HepG2 (cell line): Measurements from ENCODE around the gene ANKEF1. TPM values are rescaled to one million over a fixed set of nuclear protein-coding genes. Genes with fewer than 3 reads are reported as not detected.

Experiments
- ATAC-seq: fragments of 200-7000 bp; cut with Tn5 transposase; 3 replicates; pipeline ENCODE4 v1.9.1; 2020; ENCODE audit warnings: mild to moderate bottlenecking, moderate library complexity
- BruUV-seq: library from RNA; stranded (reverse); fragments of 400-500 nt; replicated peaks from 2 replicates; lab custom pipeline; 2021; lab: Mats Ljungman, UMichigan
- CTCF ChIA-PET: fragments of 300-600 bp; formaldehyde crosslinking; extraction: SDS; loops from one replicate; lab custom pipeline; 2021; ENCODE audit warnings: low total read pairs, inconsistent platforms, low intra/inter-chr PET ratio; lab: Yijun Ruan, JAX
- POLR2A ChIA-PET: fragments of 350-600 bp; sonication (Branson Sonifier 250); formaldehyde crosslinking; loops from one replicate; lab custom pipeline; 2020; ENCODE audit warnings: antibody characterized with exemption, inconsistent platforms; lab: Yijun Ruan, JAX
- DNase-seq: peaks from one replicate; pipeline ENCODE4 v3.0.0-alpha.2; 2015; ENCODE audit warnings: low spot score
- FAIRE-seq: peaks from 3 replicates; lab custom pipeline; 2011; peaks lifted over from hg19 to GRCh38; lab: Jason Lieb, UNC
- H2AFZ ChIP-seq: one replicate; pipeline ENCODE4 v1.6.1; 2011; ENCODE audit warnings: low read length, inconsistent platforms
- H3K27ac ChIP-seq: fragments of 300-600 bp; 3 replicates; pipeline ENCODE4 v1.8.0; 2011; ENCODE audit warnings: mixed run types, mild to moderate bottlenecking, mixed read lengths, low read length, inconsistent platforms; ENCODE audit not compliant: insufficient read depth; ENCODE audit errors: extremely low read length
- H3K27me3 ChIP-seq, 2 experiments: fragments of 200-600 bp in 1 of 2; 2 replicates in 1 of 2; 3 replicates in 1 of 2; pipeline versions ENCODE4 v1.6.0 to v1.8.0; 2011; ENCODE audit warnings: low read length in 2 of 2, mild to moderate bottlenecking in 2 of 2, moderate library complexity in 2 of 2, inconsistent platforms in 1 of 2; ENCODE audit not compliant: insufficient read depth in 2 of 2, control insufficient read depth in 1 of 2
- H3K36me3 ChIP-seq, 2 experiments: fragments of 200-600 bp in 1 of 2; replicated peaks in 1 of 2; 2 replicates in 1 of 2; 3 replicates in 1 of 2; pipeline versions ENCODE4 v1.5.1 to v1.8.0; 2011; ENCODE audit warnings: low read length in 2 of 2, inconsistent platforms in 1 of 2; ENCODE audit not compliant: insufficient read depth in 2 of 2, control insufficient read depth in 1 of 2
- H3K4me1 ChIP-seq: 2 replicates; pipeline ENCODE4 v1.5.1; 2012; ENCODE audit warnings: low read length, inconsistent platforms; ENCODE audit not compliant: insufficient read depth
- H3K4me2 ChIP-seq: 2 replicates; pipeline ENCODE4 v1.6.0; 2011; ENCODE audit warnings: low read depth, low read length, inconsistent platforms
- H3K4me3 ChIP-seq, 3 experiments: fragments of 200-600 bp in 1 of 3; sonication (generic), shearing (Covaris generic) in 1 of 3; replicated peaks in 1 of 3; 2 replicates each; pipeline ENCODE4 v1.5.1; 2011 to 2016; ENCODE audit warnings: low read length in 3 of 3, inconsistent platforms in 2 of 3, low read depth in 2 of 3, mild to moderate bottlenecking in 2 of 3, control low read depth in 1 of 3, mixed read lengths in 1 of 3; ENCODE audit not compliant: insufficient read depth in 1 of 3
- H3K79me2 ChIP-seq: one replicate; pipeline ENCODE4 v1.6.1; 2011; ENCODE audit warnings: low read length, inconsistent platforms; ENCODE audit not compliant: insufficient read depth
- H3K9ac ChIP-seq: 2 replicates; pipeline ENCODE4 v1.6.0; 2011; ENCODE audit warnings: mild to moderate bottlenecking, low read depth, low read length, inconsistent platforms; ENCODE audit not compliant: insufficient read depth
- H3K9me3 ChIP-seq: 2 replicates; pipeline ENCODE4 v1.5.1; 2012; ENCODE audit warnings: mild to moderate bottlenecking, low read length
- H4K20me1 ChIP-seq: 2 replicates; pipeline ENCODE4 v1.6.0; 2011; ENCODE audit warnings: inconsistent platforms, mild to moderate bottlenecking, low read length, moderate library complexity; ENCODE audit not compliant: insufficient read depth
- AKAP8 ChIP-seq: sonication (generic); formaldehyde crosslinking; IDR thresholded peaks from 2 replicates; pipeline ENCODE4 v1.5.1; 2020; ENCODE audit warnings: mild to moderate bottlenecking, missing genetic modification reagents
- FOSL1 ChIP-seq: sonication (generic); formaldehyde crosslinking; IDR thresholded peaks from 2 replicates; pipeline ENCODE4 v1.9.0; 2021; ENCODE audit warnings: missing genetic modification reagents, borderline replicate concordance
- HIVEP1 ChIP-seq: sonication (generic); formaldehyde crosslinking; IDR thresholded peaks from 2 replicates; pipeline ENCODE4 v1.4.0; 2020; ENCODE audit warnings: mild to moderate bottlenecking, missing genetic modification reagents
- PCBP1 ChIP-seq: fragments of 200-400 bp; formaldehyde crosslinking; IDR thresholded peaks from 2 replicates; pipeline ENCODE4 v1.6.1; 2017; ENCODE audit warnings: mild to moderate bottlenecking, low read depth, low read length, borderline replicate concordance
- REL ChIP-seq: sonication (generic); formaldehyde crosslinking; conservative IDR thresholded peaks from 2 replicates; pipeline ENCODE4 v1.8.0; 2022; ENCODE audit warnings: mild to moderate bottlenecking, missing genetic modification reagents, moderate library complexity
- SATB2 ChIP-seq: sonication (generic); formaldehyde crosslinking; IDR thresholded peaks from 2 replicates; pipeline ENCODE4 v1.5.0; 2020; ENCODE audit warnings: missing genetic modification reagents
- STAG1 ChIP-seq: sonication (generic); formaldehyde crosslinking; IDR thresholded peaks from 2 replicates; pipeline ENCODE4 v1.4.0; 2020; ENCODE audit warnings: missing genetic modification reagents
- YEATS4 ChIP-seq: sonication (generic); formaldehyde crosslinking; IDR thresholded peaks from 2 replicates; pipeline ENCODE4 v1.4.0; 2020; ENCODE audit warnings: missing genetic modification reagents, borderline replicate concordance
- ZNF143 ChIP-seq: sonication (generic); formaldehyde crosslinking; IDR thresholded peaks from 2 replicates; pipeline ENCODE4 v1.4.0; 2020; ENCODE audit warnings: missing genetic modification reagents
- ZNF563 ChIP-seq: sonication (generic); formaldehyde crosslinking; IDR thresholded peaks from 2 replicates; pipeline ENCODE4 v1.8.0; 2022; ENCODE audit warnings: mild to moderate bottlenecking, moderate library complexity, missing genetic modification reagents
- ZNF816 ChIP-seq: sonication (generic); formaldehyde crosslinking; IDR thresholded peaks from 2 replicates; pipeline ENCODE4 v1.8.0; 2022; ENCODE audit warnings: missing genetic modification reagents, mild to moderate bottlenecking, borderline replicate concordance
- ZNF83 ChIP-seq: sonication (generic); formaldehyde crosslinking; IDR thresholded peaks from 2 replicates; pipeline ENCODE4 v1.4.0; 2020; ENCODE audit warnings: missing genetic modification reagents, mild to moderate bottlenecking, borderline replicate concordance
- WGBS: methylation state at CpG from one replicate; pipeline ENCODE4 v1.1.6; 2017; ENCODE audit warnings: low lambda C conversion rate; 5-methylcytosine and 5-hydroxymethylcytosine counted together
- in situ Hi-C: cut with HindIII; loops from 2 replicates; pipeline ENCODE4 v1.10.0; 2017; ENCODE audit warnings: low pct_unique_long_range_greater_than_20kb; ENCODE audit not compliant: extremely low pct_ligation_motif_present
- intact Hi-C: fragments of 100-400 bp; cut with micrococcal nuclease; formaldehyde crosslinking; loops from one replicate; pipeline ENCODE4 v1.10.0; 2022; ENCODE audit not compliant: unreplicated experiment
- polyA plus RNA-seq, 8 experiments: library from polyadenylated mRNA; depleted of rRNA in 3 of 8; stranded (reverse) in 7 of 8; unstranded in 1 of 8; fragments of >200 nt; fragmentation: Illumina TruSeq in 4 of 8; extraction: Trizol in 4 of 8; gene quantifications; 2 replicates each; pipeline versions ENCODE4 v1.2.1 to v1.2.3, GENCODE V29; 2011 to 2016; ENCODE audit warnings: low read depth in 4 of 8, missing spikeins in 1 of 8, mixed read lengths in 1 of 8; ENCODE audit not compliant: insufficient read depth in 1 of 8
- total RNA-seq, 5 experiments: library from RNA; depleted of rRNA; stranded (reverse); fragments of >200 nt; fragmentation: Illumina TruSeq; extraction: Trizol; gene quantifications; 2 replicates each; pipeline ENCODE4 v1.2.3, GENCODE V29; 2016; ENCODE audit warnings: low read depth in 1 of 5

ANKEF1 gene
- total and polyA plus RNA-seq, 2 of the 13 experiments (the other 11 are each of a cell fraction or from before 2014, with no cell fraction given), result 3.1 to 8.6 TPM

- H2AFZ ChIP-seq, result no peak overlapping the region
- no peak overlapping the region for H3K9ac ChIP-seq
- no peaks in the 10 kb centered on the region for H3K79me2 ChIP-seq
- intact Hi-C loops (no loop called here), in situ Hi-C loops (loop anchor here (10.0 kb wide), 1 partner anchor 1559 kb away; no protein-coding TSS in a partner anchor)
- H3K36me3 ChIP-seq, result no peaks in the 10 kb centered on the region
- FAIRE-seq (no peak), DNase-seq (no peak), ATAC-seq (no peak)
- ChIA-PET POLR2A (no interaction called here), CTCF (no interaction called here)
- TF ChIP-seq ZNF563 (CRISPR knock-in tag), result no peak
- no peak for TF ChIP-seq REL
- TF ChIP-seq ZNF83 (CRISPR knock-in tag), result no peak
- no peak for TF ChIP-seq PCBP1
- TF ChIP-seq ZNF816, result no peak
- no peak for TF ChIP-seq SATB2 (CRISPR knock-in tag)
- no peak for TF ChIP-seq YEATS4 (CRISPR knock-in tag)
- TF ChIP-seq HIVEP1 (CRISPR knock-in tag), result no peak
- TF ChIP-seq AKAP8, result no peak
- TF ChIP-seq STAG1, result no peak
- TF ChIP-seq FOSL1, result no peak
- no peak for TF ChIP-seq ZNF143 (CRISPR knock-in tag)
- no peaks in the 10 kb centered on the region for H3K4me1 ChIP-seq
- H3K9me3 ChIP-seq, result no peaks in the 10 kb centered on the region
- no TSS peak for BruUV-seq
- H4K20me1 ChIP-seq, result no peaks in the 10 kb centered on the region
- no peak overlapping the region for H3K27ac ChIP-seq
- 14% methylated on average over 2 of the region's 2 CpGs for WGBS
- H3K4me3 ChIP-seq, result no peak overlapping the region
- no peak overlapping the region for H3K4me2 ChIP-seq
- no peaks in the 10 kb centered on the region; a peak in 1 of 5 replicates for H3K27me3 ChIP-seq
Observed at GRCh38 chr20:9985773-9986172, 49.0 kb upstream of the ANKEF1 start.
